Measurements from ENCODE around the gene LRTM2.

LRTM2 gene

GRCh38 chr12:1820191-1820895 is at the start of gene LRTM2:
Gene LRTM2 (plus strand): TSS chr12:1820565. CDS start chr12:1828149, 7,584 bp downstream.
- H3K27ac Mint-ChIP-seq, result no peak within 1 kb of the TSS
- H3K4me3 Mint-ChIP-seq, result no peak within 1 kb of the TSS
- no peaks in the 10 kb centered on the region for H3K36me3 Mint-ChIP-seq (ENCODE audit: low read depth)
- H3K27me3 Mint-ChIP-seq (ENCODE audit: low read depth), result peaks cover 26% of the 10 kb centered on the region
- no peaks in the 10 kb centered on the region for H3K9me3 Mint-ChIP-seq
- no peaks in the 10 kb centered on the region for H3K4me1 Mint-ChIP-seq (ENCODE audit: low read depth)

GRCh38 chr12:1773937-1774655 is 46.3 kb upstream of the LRTM2 start:
- Mint-ChIP-seq H3K27ac (no peak overlapping the region), H3K27me3 (ENCODE audit: low read depth) (no peaks in the 10 kb centered on the region), H3K4me1 (ENCODE audit: low read depth) (peaks cover 5% of the 10 kb centered on the region), H3K36me3 (ENCODE audit: low read depth) (peaks cover 23% of the 10 kb centered on the region), H3K4me3 (no peak overlapping the region), H3K9me3 (no peaks in the 10 kb centered on the region)

DNA sequence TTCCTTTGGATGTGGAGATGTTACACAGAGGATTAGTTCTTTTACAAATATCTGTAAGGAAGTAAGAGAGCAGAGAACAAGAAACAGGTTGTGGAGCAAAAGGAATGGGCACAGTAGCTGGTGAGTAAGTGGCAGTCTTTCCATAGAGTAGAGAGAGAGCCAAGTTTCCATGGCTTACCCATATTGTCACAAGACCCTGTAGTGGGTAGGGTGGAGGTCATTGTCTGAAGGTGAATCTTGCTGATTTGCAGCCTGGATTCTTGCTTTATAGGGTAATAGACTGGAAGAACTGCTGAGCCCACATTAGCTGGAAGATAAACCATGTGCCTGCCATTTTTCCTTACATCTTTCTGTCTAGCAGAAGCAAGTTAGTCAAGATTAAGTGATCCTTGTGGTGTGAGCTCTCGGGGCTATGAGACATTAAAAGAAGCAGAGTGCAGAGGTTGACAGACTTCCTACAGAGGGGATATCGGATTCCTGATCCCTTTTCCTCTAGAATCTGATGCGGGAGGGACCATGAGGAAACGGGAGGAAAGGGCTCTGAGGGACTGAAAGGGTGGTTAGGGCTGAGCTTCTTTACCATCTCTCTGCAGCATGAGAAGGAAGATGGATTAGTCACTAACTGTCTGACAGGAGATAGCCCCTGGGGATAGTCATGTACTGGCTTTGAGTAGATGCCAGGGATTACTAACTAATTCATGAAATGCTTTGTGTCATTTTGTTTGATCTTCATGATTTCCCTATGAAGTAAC is 44.0 kb upstream of the LRTM2 start:
- Mint-ChIP-seq H3K27ac (no peak overlapping the region), H3K4me3 (no peak overlapping the region), H3K36me3 (ENCODE audit: low read depth) (peaks cover 29% of the 10 kb centered on the region), H3K4me1 (ENCODE audit: low read depth) (peaks cover 5% of the 10 kb centered on the region), H3K9me3 (no peaks in the 10 kb centered on the region), H3K27me3 (ENCODE audit: low read depth) (no peaks in the 10 kb centered on the region)

- H3K36me3 Mint-ChIP-seq (ENCODE audit: low read depth), result peaks cover 27% of the 10 kb centered on the region
- H3K4me1 Mint-ChIP-seq (ENCODE audit: low read depth), result peaks cover 5% of the 10 kb centered on the region
These were observed 42.6 kb upstream of the LRTM2 start for GRCh38 chr12:1777798-1778197.

DNA sequence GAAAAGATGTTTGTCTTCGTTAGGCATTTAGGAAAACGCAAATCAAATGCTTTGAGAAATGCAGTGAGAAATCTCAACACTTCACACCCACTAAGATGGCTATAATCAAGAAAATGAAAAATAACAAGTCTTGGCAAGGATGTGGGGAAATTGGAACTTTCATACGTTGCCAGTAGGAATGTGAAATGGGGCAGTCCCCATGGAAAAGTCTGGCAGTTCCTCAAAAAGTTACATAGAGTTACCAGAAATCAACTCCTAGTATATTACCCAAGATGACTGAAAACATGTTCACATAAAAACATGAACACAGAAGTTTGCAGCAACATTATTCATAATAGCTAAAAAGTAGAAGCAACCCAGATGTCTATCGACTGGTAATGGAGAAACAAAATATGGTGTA is 41.5 kb upstream of the LRTM2 start:
- Mint-ChIP-seq H3K27ac (no peak overlapping the region), H3K4me3 (no peak overlapping the region), H3K36me3 (ENCODE audit: low read depth) (peaks cover 20% of the 10 kb centered on the region), H3K4me1 (ENCODE audit: low read depth) (peaks cover 3% of the 10 kb centered on the region), H3K27me3 (ENCODE audit: low read depth) (no peaks in the 10 kb centered on the region), H3K9me3 (no peaks in the 10 kb centered on the region)

More at GRCh38 chr12:1777798-1778197, 42.6 kb upstream of the LRTM2 start:
- H3K27ac Mint-ChIP-seq, result no peak overlapping the region
- H3K9me3 Mint-ChIP-seq, result no peaks in the 10 kb centered on the region
- no peak overlapping the region for H3K4me3 Mint-ChIP-seq
- no peaks in the 10 kb centered on the region for H3K27me3 Mint-ChIP-seq (ENCODE audit: low read depth)

DNA sequence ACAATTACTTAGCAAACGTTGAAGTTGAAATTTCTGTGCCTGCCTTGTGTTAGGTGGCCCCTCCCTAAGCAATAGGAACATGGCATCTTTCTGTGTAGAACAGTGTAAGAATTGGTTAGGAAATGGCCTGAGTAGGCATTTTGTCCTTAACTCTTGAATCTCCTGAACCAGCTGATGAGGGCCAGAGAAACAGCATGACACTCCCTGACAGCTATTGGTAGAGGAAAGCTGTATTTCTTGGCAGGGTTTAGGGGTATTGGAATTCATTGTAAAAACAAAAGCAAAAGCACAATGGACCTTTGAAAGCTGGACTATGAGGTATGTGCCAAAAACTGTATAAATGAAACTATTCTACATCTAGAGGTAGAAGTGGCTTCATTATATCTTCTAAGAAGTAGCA is 40.6 kb upstream of the LRTM2 start:
- Mint-ChIP-seq H3K27me3 (ENCODE audit: low read depth) (no peaks in the 10 kb centered on the region), H3K4me1 (ENCODE audit: low read depth) (peaks cover 1% of the 10 kb centered on the region), H3K4me3 (no peak overlapping the region), H3K9me3 (no peaks in the 10 kb centered on the region), H3K36me3 (ENCODE audit: low read depth) (peaks cover 19% of the 10 kb centered on the region), H3K27ac (no peak overlapping the region)

- Mint-ChIP-seq H3K36me3 (ENCODE audit: low read depth) (peaks cover 20% of the 10 kb centered on the region), H3K4me1 (ENCODE audit: low read depth) (peaks cover 1% of the 10 kb centered on the region), H3K27me3 (ENCODE audit: low read depth) (no peaks in the 10 kb centered on the region), H3K9me3 (no peaks in the 10 kb centered on the region), H3K27ac (no peak overlapping the region), H3K4me3 (no peak overlapping the region)
These were observed 38.6 kb upstream of the LRTM2 start for GRCh38 chr12:1781772-1782171.

- no peak overlapping the region for H3K4me3 Mint-ChIP-seq
- H3K4me1 Mint-ChIP-seq (ENCODE audit: low read depth), result peaks cover 1% of the 10 kb centered on the region
- no peaks in the 10 kb centered on the region for H3K9me3 Mint-ChIP-seq
- H3K36me3 Mint-ChIP-seq (ENCODE audit: low read depth), result peaks cover 20% of the 10 kb centered on the region
- no peaks in the 10 kb centered on the region for H3K27me3 Mint-ChIP-seq (ENCODE audit: low read depth)
- H3K27ac Mint-ChIP-seq, result no peak overlapping the region
These were observed 38.1 kb upstream of the LRTM2 start for GRCh38 chr12:1782215-1782614.

DNA sequence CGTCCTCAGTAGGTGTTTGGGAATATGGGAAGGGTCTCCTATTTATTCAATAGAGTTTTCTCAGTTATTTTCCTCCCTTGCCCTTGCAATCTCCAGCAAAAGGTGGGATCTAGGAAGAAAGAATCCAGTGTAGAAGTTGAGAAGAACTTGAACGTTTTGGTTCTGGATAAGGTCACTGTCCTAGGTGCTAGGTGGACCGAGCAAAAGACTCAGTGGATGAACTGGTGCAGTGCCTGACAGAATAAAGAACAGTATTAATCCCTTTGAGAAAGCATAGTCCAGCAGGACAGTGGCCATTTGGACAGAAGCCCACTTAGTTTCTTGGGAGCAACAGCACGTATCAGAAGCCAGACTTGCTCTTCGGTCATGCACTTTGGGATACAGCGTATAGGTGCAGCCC is 32.7 kb upstream of the LRTM2 start:
- peaks cover 11% of the 10 kb centered on the region for H3K36me3 Mint-ChIP-seq (ENCODE audit: low read depth)
- H3K9me3 Mint-ChIP-seq, result no peaks in the 10 kb centered on the region
- no peaks in the 10 kb centered on the region for H3K27me3 Mint-ChIP-seq (ENCODE audit: low read depth)
- no peak overlapping the region for H3K27ac Mint-ChIP-seq
- H3K4me3 Mint-ChIP-seq, result no peak overlapping the region
- H3K4me1 Mint-ChIP-seq (ENCODE audit: low read depth), result peaks cover 17% of the 10 kb centered on the region

DNA sequence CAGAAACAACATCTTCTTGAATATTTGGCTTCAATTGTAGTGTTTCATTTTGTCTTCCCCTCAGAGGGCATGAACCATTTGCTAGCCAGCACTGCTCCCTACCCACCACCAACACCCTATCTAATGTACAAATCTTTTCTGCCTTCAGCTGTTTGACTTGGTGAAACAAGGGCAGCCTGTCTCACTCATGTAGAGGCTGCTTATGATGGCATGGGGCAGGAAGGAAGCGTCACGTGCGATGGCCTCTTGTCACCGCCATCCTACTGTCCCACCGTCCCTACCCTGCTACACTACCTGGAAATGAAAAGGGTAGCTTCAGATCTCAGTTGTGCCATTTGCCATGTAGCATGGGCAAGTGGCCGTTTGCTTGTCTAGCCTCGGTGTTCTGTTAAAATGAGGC is 29.9 kb upstream of the LRTM2 start:
- Mint-ChIP-seq H3K9me3 (no peaks in the 10 kb centered on the region), H3K27ac (no peak overlapping the region), H3K4me1 (ENCODE audit: low read depth) (peaks cover 16% of the 10 kb centered on the region), H3K4me3 (no peak overlapping the region), H3K27me3 (ENCODE audit: low read depth) (no peaks in the 10 kb centered on the region), H3K36me3 (ENCODE audit: low read depth) (peaks cover 9% of the 10 kb centered on the region)

DNA sequence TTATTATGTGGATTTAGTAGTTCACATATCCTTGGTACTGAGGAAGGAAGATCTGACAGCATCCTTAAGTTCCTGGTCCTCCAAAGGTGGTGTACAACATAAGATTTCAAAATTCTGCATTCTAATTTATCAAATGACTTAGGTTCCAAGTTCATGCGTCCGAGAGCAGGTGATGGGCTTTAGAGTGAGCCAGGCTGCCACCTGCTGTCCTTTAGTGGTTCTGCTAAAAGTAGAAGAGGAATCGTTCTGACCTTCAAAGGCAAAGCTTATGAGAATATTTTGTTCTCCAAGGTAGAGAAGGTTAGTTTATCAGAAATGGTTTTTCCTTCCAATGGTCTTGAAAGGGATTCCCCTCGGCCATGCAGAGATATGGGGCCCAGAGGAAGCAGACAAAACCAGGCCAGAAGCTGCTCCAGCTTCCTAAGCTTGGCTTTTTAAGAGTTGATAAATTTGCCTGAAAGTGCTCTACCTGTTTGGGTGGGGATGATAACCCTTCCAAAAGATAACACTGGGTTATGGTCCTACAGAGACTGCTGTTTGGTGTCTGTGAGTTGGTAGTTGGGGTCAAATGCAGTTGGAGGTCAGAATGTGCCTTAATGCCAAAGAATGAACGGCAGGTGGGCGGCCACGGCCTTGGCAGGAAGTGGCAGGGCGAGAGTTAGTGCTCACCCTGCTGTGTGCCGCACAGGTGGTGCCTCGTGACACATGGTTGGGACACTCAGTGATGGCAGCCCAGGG is 29.1 kb upstream of the LRTM2 start:
- Mint-ChIP-seq H3K9me3 (no peaks in the 10 kb centered on the region), H3K36me3 (ENCODE audit: low read depth) (peaks cover 4% of the 10 kb centered on the region), H3K4me1 (ENCODE audit: low read depth) (peaks cover 22% of the 10 kb centered on the region), H3K4me3 (no peak overlapping the region), H3K27ac (no peak overlapping the region), H3K27me3 (ENCODE audit: low read depth) (no peaks in the 10 kb centered on the region)

GRCh38 chr12:1792406-1792805 is 28.0 kb upstream of the LRTM2 start:
- no peak overlapping the region for H3K4me3 Mint-ChIP-seq
- H3K27ac Mint-ChIP-seq, result no peak overlapping the region
- H3K36me3 Mint-ChIP-seq (ENCODE audit: low read depth), result peaks cover 3% of the 10 kb centered on the region
- H3K4me1 Mint-ChIP-seq (ENCODE audit: low read depth), result peaks cover 22% of the 10 kb centered on the region
- no peaks in the 10 kb centered on the region for H3K9me3 Mint-ChIP-seq
- no peaks in the 10 kb centered on the region for H3K27me3 Mint-ChIP-seq (ENCODE audit: low read depth)

- no peak overlapping the region for H3K4me3 Mint-ChIP-seq
- H3K27me3 Mint-ChIP-seq (ENCODE audit: low read depth), result no peaks in the 10 kb centered on the region
- H3K4me1 Mint-ChIP-seq (ENCODE audit: low read depth), result peaks cover 22% of the 10 kb centered on the region
- no peak overlapping the region for H3K27ac Mint-ChIP-seq
- H3K36me3 Mint-ChIP-seq (ENCODE audit: low read depth), result no peaks in the 10 kb centered on the region
- H3K9me3 Mint-ChIP-seq, result no peaks in the 10 kb centered on the region
These were observed 26.7 kb upstream of the LRTM2 start for GRCh38 chr12:1793426-1794210.

All from T-helper 1 cell treated with Interleukin-12 subunit alpha and Interleukin-12 subunit beta and Interleukin-4 antibody, amounts not matched to agents 30 μg/mL and 1 μg/mL, for 36 hours (primary cell).